Calu3 (cell line): ENCODE measurements around the gene SBF2. TPM values are rescaled to one million over a fixed set of nuclear protein-coding genes. Genes with fewer than 3 reads are reported as not detected.

Experiments used
- BruUV-seq: library from RNA; stranded (reverse); fragments of 400-500 nt; replicated peaks from 2 replicates; lab custom pipeline; 2021; lab: Mats Ljungman, UMichigan
- CTCF ChIA-PET: fragments of 300-600 bp; sonication (Branson Sonifier 250); formaldehyde crosslinking; loops from one replicate; lab custom pipeline; 2022; ENCODE audit warnings: antibody characterized with exemption; lab: Charles Lee
- DNase-seq: peaks from one replicate; pipeline ENCODE4 v3.0.0; 2022
- H3K27ac Mint-ChIP-seq: one replicate; pipeline ENCODE4 v1.8.0; 2022; ENCODE audit warnings: mixed read lengths; ENCODE audit not compliant: unreplicated experiment
- H3K27me3 Mint-ChIP-seq: one replicate; pipeline ENCODE4 v1.8.0; 2022; ENCODE audit warnings: mixed read lengths; ENCODE audit not compliant: unreplicated experiment
- H3K36me3 Mint-ChIP-seq: one replicate; pipeline ENCODE4 v1.8.0; 2022; ENCODE audit warnings: mild to moderate bottlenecking, moderate library complexity, mixed read lengths; ENCODE audit not compliant: insufficient read depth, unreplicated experiment
- H3K4me1 Mint-ChIP-seq: one replicate; pipeline ENCODE4 v1.8.0; 2022; ENCODE audit warnings: mild to moderate bottlenecking, low read depth, mixed read lengths; ENCODE audit not compliant: unreplicated experiment
- H3K4me3 Mint-ChIP-seq: one replicate; pipeline ENCODE4 v1.8.0; 2022; ENCODE audit warnings: mild to moderate bottlenecking, low read depth, moderate library complexity, mixed read lengths; ENCODE audit not compliant: unreplicated experiment
- H3K9me3 Mint-ChIP-seq: one replicate; pipeline ENCODE4 v1.8.0; 2022; ENCODE audit warnings: low read depth, mixed read lengths; ENCODE audit not compliant: unreplicated experiment
- CTCF ChIP-seq: fragments of 200-600 bp; IDR thresholded peaks from one replicate; pipeline ENCODE4 v1.8.0; 2022; ENCODE audit warnings: antibody characterized with exemption; ENCODE audit not compliant: unreplicated experiment
- intact Hi-C: fragments of 100-400 bp; cut with micrococcal nuclease; formaldehyde crosslinking; loops from one replicate; pipeline ENCODE4 v1.10.0; 2022; ENCODE audit not compliant: unreplicated experiment
- total RNA-seq: library from RNA; stranded (reverse); gene quantifications from 2 replicates; pipeline ENCODE4 v1.2.3, GENCODE V29; 2022

The SBF2 gene
- total RNA-seq, 1 experiment from 2014 or later, result 39.0 TPM

- BruUV-seq, result no TSS peak
Measured at GRCh38 chr11:9962722-9963121, 331.3 kb downstream of the SBF2 start.

DNA sequence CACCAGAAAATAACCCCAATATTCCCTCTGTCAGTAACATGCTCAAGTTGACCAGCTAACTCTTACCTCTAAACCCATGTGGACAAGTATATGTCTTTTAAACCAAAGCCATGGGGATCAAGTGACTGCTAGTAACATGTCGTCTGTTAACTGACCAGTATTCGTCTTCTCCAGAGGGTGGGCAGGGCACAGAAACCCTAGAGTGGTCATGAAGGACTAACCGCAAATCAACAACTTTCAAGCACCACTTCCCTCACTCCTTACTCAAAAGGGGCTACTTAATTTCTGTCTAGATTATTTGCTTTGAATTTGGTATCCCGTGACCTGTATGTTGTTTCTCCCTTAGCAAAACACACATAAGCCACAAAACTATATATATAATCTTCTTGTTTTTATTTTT is 336.9 kb downstream of the SBF2 start:
- no peaks in the 10 kb centered on the region for H3K27me3 Mint-ChIP-seq
- no peaks in the 10 kb centered on the region for H3K9me3 Mint-ChIP-seq
- DNase-seq, result no peak
- no peak overlapping the region for H3K4me3 Mint-ChIP-seq
- no TSS peak for BruUV-seq
- intact Hi-C loops, result no loop called here
- no peak overlapping the region for H3K27ac Mint-ChIP-seq
- H3K4me1 Mint-ChIP-seq, result no peaks in the 10 kb centered on the region
- CTCF ChIA-PET, result no interaction called here
- no peaks in the 10 kb centered on the region for H3K36me3 Mint-ChIP-seq
- TF ChIP-seq CTCF, result no peak

More at GRCh38 chr11:9962722-9963121, 331.3 kb downstream of the SBF2 start:
- intact Hi-C loops, result no loop called here
- Mint-ChIP-seq H3K4me1 (no peaks in the 10 kb centered on the region), H3K36me3 (no peaks in the 10 kb centered on the region), H3K9me3 (no peaks in the 10 kb centered on the region), H3K27ac (no peak overlapping the region), H3K4me3 (no peak overlapping the region), H3K27me3 (no peaks in the 10 kb centered on the region)
- no peak for TF ChIP-seq CTCF
- DNase-seq, result no peak
- CTCF ChIA-PET, result no interaction called here

GRCh38 chr11:9956483-9956882 is 337.5 kb downstream of the SBF2 start:
- BruUV-seq, result no TSS peak
- no peaks in the 10 kb centered on the region for H3K27me3 Mint-ChIP-seq
- TF ChIP-seq CTCF, result no peak
- CTCF ChIA-PET, result no interaction called here
- no peak overlapping the region for H3K4me3 Mint-ChIP-seq
- no peaks in the 10 kb centered on the region for H3K4me1 Mint-ChIP-seq
- no peak overlapping the region for H3K27ac Mint-ChIP-seq
- no peaks in the 10 kb centered on the region for H3K9me3 Mint-ChIP-seq
- no peaks in the 10 kb centered on the region for H3K36me3 Mint-ChIP-seq
- DNase-seq, result no peak
- intact Hi-C loops, result no loop called here

GRCh38 chr11:9955391-9955790 is 338.6 kb downstream of the SBF2 start:
- CTCF ChIA-PET, result interaction anchor here (0.7 kb wide), 1 partner anchor 358 kb away, joined by 3 read pairs; no protein-coding TSS in a partner anchor
- DNase-seq, result no peak
- no peak for TF ChIP-seq CTCF
- intact Hi-C loops, result no loop called here
- Mint-ChIP-seq H3K4me3 (no peak overlapping the region), H3K4me1 (no peaks in the 10 kb centered on the region), H3K27me3 (no peaks in the 10 kb centered on the region), H3K27ac (no peak overlapping the region), H3K9me3 (no peaks in the 10 kb centered on the region), H3K36me3 (no peaks in the 10 kb centered on the region)
- no TSS peak for BruUV-seq
